GM23338 (cell line): ENCODE data around the gene CHMP5. TPM values are rescaled to one million over a fixed set of nuclear protein-coding genes. Genes with fewer than 3 reads are reported as not detected.

Experiments used
- ATAC-seq: fragments of 200-7000 bp; cut with Tn5 transposase; 3 replicates; pipeline ENCODE4 v1.9.1; 2020
- DNase-seq: peaks from one replicate; pipeline ENCODE4 v3.0.0-alpha.2; 2015; ENCODE audit warnings: low spot score
- H2AFZ ChIP-seq: fragments of 200-600 bp; sonication (generic); 2 replicates; pipeline ENCODE4 v1.8.0; 2016; ENCODE audit warnings: antibody characterized with exemption, mild to moderate bottlenecking, moderate library complexity
- H3F3A ChIP-seq: fragments of 200-600 bp; sonication (generic); replicated peaks from 2 replicates; pipeline ENCODE4 v1.8.0; 2017; ENCODE audit warnings: antibody characterized with exemption, mixed run types, low read depth
- H3K27ac ChIP-seq: fragments of 200-600 bp; sonication (generic); 2 replicates; pipeline ENCODE4 v1.6.1; 2016; ENCODE audit warnings: low read depth
- H3K27me3 ChIP-seq: fragments of 200-600 bp; sonication (generic); 2 replicates; pipeline ENCODE4 v1.8.0; 2016; ENCODE audit warnings: mild to moderate bottlenecking, mixed run types, moderate library complexity; ENCODE audit not compliant: insufficient read depth
- H3K36me3 ChIP-seq: fragments of 200-600 bp; sonication (generic); 2 replicates; pipeline ENCODE4 v1.8.0; 2016; ENCODE audit warnings: mild to moderate bottlenecking; ENCODE audit not compliant: insufficient read depth
- H3K4me1 ChIP-seq: fragments of 200-600 bp; sonication (generic); 2 replicates; pipeline ENCODE4 v1.8.0; 2016; ENCODE audit warnings: mild to moderate bottlenecking, moderate library complexity; ENCODE audit not compliant: insufficient read depth
- H3K4me2 ChIP-seq: fragments of 200-600 bp; sonication (generic); 2 replicates; pipeline ENCODE4 v1.7.1; 2017; ENCODE audit warnings: mixed run types
- H3K4me3 ChIP-seq: fragments of 200-600 bp; sonication (generic); 2 replicates; pipeline ENCODE4 v1.6.1; 2016; ENCODE audit warnings: mixed run types
- H3K79me2 ChIP-seq: fragments of 200-600 bp; sonication (generic); replicated peaks from 2 replicates; pipeline ENCODE4 v1.8.0; 2017; ENCODE audit warnings: mild to moderate bottlenecking; ENCODE audit not compliant: insufficient read depth
- H3K9me2 ChIP-seq: fragments of 200-600 bp; sonication (generic); 2 replicates; pipeline ENCODE4 v1.8.0; 2017; ENCODE audit not compliant: insufficient read depth
- H4K20me1 ChIP-seq: fragments of 200-600 bp; sonication (generic); replicated peaks from 2 replicates; pipeline ENCODE4 v1.8.0; 2017; ENCODE audit warnings: mild to moderate bottlenecking; ENCODE audit not compliant: insufficient read depth
- H3K27ac Mint-ChIP-seq: 2 replicates; pipeline ENCODE4 v1.8.0; 2020; ENCODE audit warnings: inconsistent platforms, mild to moderate bottlenecking, moderate library complexity, mixed read lengths
- H3K27me3 Mint-ChIP-seq: 3 replicates; pipeline ENCODE4 v1.8.0; 2022; ENCODE audit warnings: low read depth, mild to moderate bottlenecking, moderate library complexity, mixed read lengths, inconsistent platforms; ENCODE audit not compliant: insufficient read depth, poor library complexity
- H3K36me3 Mint-ChIP-seq: 3 replicates; pipeline ENCODE4 v1.8.0; 2021; ENCODE audit warnings: low read depth, mild to moderate bottlenecking, inconsistent platforms, moderate library complexity, mixed read lengths
- H3K4me1 Mint-ChIP-seq: 3 replicates; pipeline ENCODE4 v1.8.0; 2020; ENCODE audit warnings: mild to moderate bottlenecking, inconsistent platforms, mixed read lengths
- H3K4me3 Mint-ChIP-seq: 3 replicates; pipeline ENCODE4 v1.8.0; 2021; ENCODE audit warnings: moderate library complexity, mild to moderate bottlenecking, inconsistent platforms, mixed read lengths
- H3K9me3 Mint-ChIP-seq: 3 replicates; pipeline ENCODE4 v1.8.0; 2020; ENCODE audit warnings: moderate library complexity, mild to moderate bottlenecking, inconsistent platforms, mixed read lengths
- CREB1 ChIP-seq: fragments of 250-450 bp; sonication (Bioruptor Pico); IDR thresholded peaks from 2 replicates; pipeline ENCODE4 v1.5.0; 2020; ENCODE audit warnings: low read depth, mild to moderate bottlenecking, moderate library complexity
- EZH2 ChIP-seq: fragments of 200-600 bp; sonication (generic); IDR thresholded peaks from one replicate; pipeline ENCODE4 v1.8.0; 2017; ENCODE audit warnings: antibody characterized with exemption, mild to moderate bottlenecking, low read depth; ENCODE audit not compliant: unreplicated experiment
- EZH2phosphoT487 ChIP-seq: fragments of 200-600 bp; sonication (generic); IDR thresholded peaks from one replicate; pipeline ENCODE4 v1.8.1; 2018; ENCODE audit warnings: antibody characterized with exemption; ENCODE audit not compliant: unreplicated experiment
- NANOG ChIP-seq: IDR thresholded peaks from 2 replicates; pipeline ENCODE4 v1.6.1; 2016; ENCODE audit warnings: antibody characterized with exemption, borderline replicate concordance
- ZNF114 ChIP-seq: fragments of 250-450 bp; sonication (Bioruptor Pico); IDR thresholded peaks from 2 replicates; pipeline ENCODE4 v1.5.0; 2020; ENCODE audit warnings: mild to moderate bottlenecking, moderate library complexity
- ZNF331 ChIP-seq: fragments of 250-450 bp; sonication (Bioruptor Pico); IDR thresholded peaks from 2 replicates; pipeline ENCODE4 v1.5.0; 2020; ENCODE audit warnings: low read depth, mild to moderate bottlenecking, moderate library complexity
- polyA plus RNA-seq: library from polyadenylated mRNA; unstranded; fragments of >200 nt; fragmentation: Nextera tagmentation; extraction: Ambion mirVana; gene quantifications from 2 replicates; pipeline ENCODE4 v1.2.1, GENCODE V29; 2016
- total RNA-seq: library from RNA; depleted of rRNA; stranded (reverse); fragments of >200 nt; shearing (Covaris generic); gene quantifications from 2 replicates; pipeline ENCODE4 v1.2.3, GENCODE V29; 2014
- TF ChIP-seq, protein P1 (sequence below), 2 experiments: fragments of 200-600 bp in 1 of 2; sonication (generic) in 1 of 2; conservative IDR thresholded peaks; 2 replicates each; pipeline versions ENCODE4 v1.5.1 to v1.6.1; 2016 to 2017; ENCODE audit warnings: antibody characterized with exemption in 2 of 2, low read depth in 2 of 2, mild to moderate bottlenecking in 2 of 2, moderate library complexity in 1 of 2
- TF ChIP-seq, protein P2 (sequence below): fragments of 250-450 bp; sonication (Bioruptor Pico); IDR thresholded peaks from 2 replicates; pipeline ENCODE4 v1.5.0; 2020; ENCODE audit warnings: mild to moderate bottlenecking, moderate library complexity
- TF ChIP-seq, protein P3 (sequence below): IDR thresholded peaks from one replicate; pipeline ENCODE4 v1.6.1; 2018; ENCODE audit warnings: antibody characterized with exemption; ENCODE audit not compliant: unreplicated experiment
- TF ChIP-seq, protein P4 (sequence below): IDR thresholded peaks from 2 replicates; pipeline ENCODE4 v1.6.1; 2016; ENCODE audit warnings: antibody characterized with exemption

Gene CHMP5
- total and polyA plus RNA-seq, 2 experiments from 2014 or later, result 30.9 to 77.8 TPM

DNA sequence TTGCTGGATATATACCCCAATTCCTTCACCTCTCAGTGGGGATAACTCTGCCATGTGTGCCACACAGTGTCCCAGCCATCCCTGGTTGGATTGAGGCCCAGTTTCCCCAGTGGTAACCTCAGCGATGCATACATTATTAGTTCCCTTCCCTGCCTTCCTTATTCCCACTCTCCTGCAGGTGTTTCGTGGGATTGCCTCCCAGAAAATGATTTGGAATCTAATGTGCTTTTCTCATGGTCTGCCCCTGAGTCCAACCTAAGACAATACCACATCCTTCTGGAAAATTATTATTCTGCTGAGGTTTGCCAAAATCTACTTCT is 33.3 kb upstream of the CHMP5 start:
- Histone ChIP-seq H3K27ac (no peak overlapping the region), H4K20me1 (no peaks in the 10 kb centered on the region), H3K79me2 (no peaks in the 10 kb centered on the region), H3F3A (no peaks in the 10 kb centered on the region), H3K36me3 (no peaks in the 10 kb centered on the region), H3K9me2 (no peaks in the 10 kb centered on the region), H3K4me3 (no peak overlapping the region), H3K4me1 (no peaks in the 10 kb centered on the region), H3K4me2 (no peak overlapping the region), H2AFZ (no peak overlapping the region), H3K27me3 (no peaks in the 10 kb centered on the region)
- Mint-ChIP-seq H3K27me3 (peaks cover 9% of the 10 kb centered on the region), H3K4me1 (peaks cover 6% of the 10 kb centered on the region; the same call in 1 of the 3 replicates), H3K9me3 (no peaks in the 10 kb centered on the region; the same call in 2 of the 3 replicates), H3K36me3 (no peaks in the 10 kb centered on the region), H3K27ac (no peak overlapping the region), H3K4me3 (no peak overlapping the region)
- TF ChIP-seq ZNF331 (CRISPR knock-in tag) (no peak), EZH2 (no peak), CREB1 (CRISPR knock-in tag) (no peak)
- TF ChIP-seq, protein P1, sequence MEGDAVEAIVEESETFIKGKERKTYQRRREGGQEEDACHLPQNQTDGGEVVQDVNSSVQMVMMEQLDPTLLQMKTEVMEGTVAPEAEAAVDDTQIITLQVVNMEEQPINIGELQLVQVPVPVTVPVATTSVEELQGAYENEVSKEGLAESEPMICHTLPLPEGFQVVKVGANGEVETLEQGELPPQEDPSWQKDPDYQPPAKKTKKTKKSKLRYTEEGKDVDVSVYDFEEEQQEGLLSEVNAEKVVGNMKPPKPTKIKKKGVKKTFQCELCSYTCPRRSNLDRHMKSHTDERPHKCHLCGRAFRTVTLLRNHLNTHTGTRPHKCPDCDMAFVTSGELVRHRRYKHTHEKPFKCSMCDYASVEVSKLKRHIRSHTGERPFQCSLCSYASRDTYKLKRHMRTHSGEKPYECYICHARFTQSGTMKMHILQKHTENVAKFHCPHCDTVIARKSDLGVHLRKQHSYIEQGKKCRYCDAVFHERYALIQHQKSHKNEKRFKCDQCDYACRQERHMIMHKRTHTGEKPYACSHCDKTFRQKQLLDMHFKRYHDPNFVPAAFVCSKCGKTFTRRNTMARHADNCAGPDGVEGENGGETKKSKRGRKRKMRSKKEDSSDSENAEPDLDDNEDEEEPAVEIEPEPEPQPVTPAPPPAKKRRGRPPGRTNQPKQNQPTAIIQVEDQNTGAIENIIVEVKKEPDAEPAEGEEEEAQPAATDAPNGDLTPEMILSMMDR (conservative IDR thresholded peaks at IDR 0.05; ENCODE audit: low read depth in 2 of 2), result no peak
- ATAC-seq (no peak), DNase-seq (no peak)

DNA sequence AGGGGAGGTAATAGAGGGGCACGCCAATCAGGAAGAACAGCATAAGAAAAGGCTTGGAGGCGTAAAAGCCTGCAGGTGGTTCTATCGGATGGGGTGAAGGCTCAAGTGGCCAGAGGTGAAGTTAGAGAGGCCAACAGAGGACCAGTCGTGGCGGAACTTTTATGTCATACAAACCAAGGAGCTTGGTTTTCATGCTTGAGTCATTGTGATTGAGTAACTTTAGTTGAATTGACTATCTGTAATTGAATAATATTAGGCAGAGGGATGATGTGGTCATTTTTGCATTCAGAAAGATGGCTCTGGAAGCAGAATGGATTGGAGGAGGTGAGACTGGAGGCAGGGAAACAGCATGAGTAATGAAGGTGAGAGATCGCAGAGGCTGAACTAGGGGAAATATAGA is 32.0 kb upstream of the CHMP5 start:
- DNase-seq (no peak), ATAC-seq (no peak)
- H3K4me1 ChIP-seq, result no peaks in the 10 kb centered on the region
- no peaks in the 10 kb centered on the region for H4K20me1 ChIP-seq
- no peaks in the 10 kb centered on the region for H3K36me3 ChIP-seq
- Mint-ChIP-seq H3K27ac (no peak overlapping the region), H3K27me3 (peaks cover 10% of the 10 kb centered on the region), H3K4me1 (peaks cover 6% of the 10 kb centered on the region; the same call in 1 of the 3 replicates), H3K4me3 (no peak overlapping the region), H3K9me3 (no peaks in the 10 kb centered on the region; the same call in 2 of the 3 replicates), H3K36me3 (no peaks in the 10 kb centered on the region)
- H3K4me3 ChIP-seq, result no peak overlapping the region
- H3K27ac ChIP-seq, result no peak overlapping the region
- H3F3A ChIP-seq, result no peaks in the 10 kb centered on the region
- H2AFZ ChIP-seq, result no peak overlapping the region
- H3K27me3 ChIP-seq, result no peaks in the 10 kb centered on the region
- H3K9me2 ChIP-seq, result no peaks in the 10 kb centered on the region
- H3K79me2 ChIP-seq, result no peaks in the 10 kb centered on the region
- no peak overlapping the region for H3K4me2 ChIP-seq
- TF ChIP-seq ZNF114 (CRISPR knock-in tag), result no peak
- TF ChIP-seq, protein P2, sequence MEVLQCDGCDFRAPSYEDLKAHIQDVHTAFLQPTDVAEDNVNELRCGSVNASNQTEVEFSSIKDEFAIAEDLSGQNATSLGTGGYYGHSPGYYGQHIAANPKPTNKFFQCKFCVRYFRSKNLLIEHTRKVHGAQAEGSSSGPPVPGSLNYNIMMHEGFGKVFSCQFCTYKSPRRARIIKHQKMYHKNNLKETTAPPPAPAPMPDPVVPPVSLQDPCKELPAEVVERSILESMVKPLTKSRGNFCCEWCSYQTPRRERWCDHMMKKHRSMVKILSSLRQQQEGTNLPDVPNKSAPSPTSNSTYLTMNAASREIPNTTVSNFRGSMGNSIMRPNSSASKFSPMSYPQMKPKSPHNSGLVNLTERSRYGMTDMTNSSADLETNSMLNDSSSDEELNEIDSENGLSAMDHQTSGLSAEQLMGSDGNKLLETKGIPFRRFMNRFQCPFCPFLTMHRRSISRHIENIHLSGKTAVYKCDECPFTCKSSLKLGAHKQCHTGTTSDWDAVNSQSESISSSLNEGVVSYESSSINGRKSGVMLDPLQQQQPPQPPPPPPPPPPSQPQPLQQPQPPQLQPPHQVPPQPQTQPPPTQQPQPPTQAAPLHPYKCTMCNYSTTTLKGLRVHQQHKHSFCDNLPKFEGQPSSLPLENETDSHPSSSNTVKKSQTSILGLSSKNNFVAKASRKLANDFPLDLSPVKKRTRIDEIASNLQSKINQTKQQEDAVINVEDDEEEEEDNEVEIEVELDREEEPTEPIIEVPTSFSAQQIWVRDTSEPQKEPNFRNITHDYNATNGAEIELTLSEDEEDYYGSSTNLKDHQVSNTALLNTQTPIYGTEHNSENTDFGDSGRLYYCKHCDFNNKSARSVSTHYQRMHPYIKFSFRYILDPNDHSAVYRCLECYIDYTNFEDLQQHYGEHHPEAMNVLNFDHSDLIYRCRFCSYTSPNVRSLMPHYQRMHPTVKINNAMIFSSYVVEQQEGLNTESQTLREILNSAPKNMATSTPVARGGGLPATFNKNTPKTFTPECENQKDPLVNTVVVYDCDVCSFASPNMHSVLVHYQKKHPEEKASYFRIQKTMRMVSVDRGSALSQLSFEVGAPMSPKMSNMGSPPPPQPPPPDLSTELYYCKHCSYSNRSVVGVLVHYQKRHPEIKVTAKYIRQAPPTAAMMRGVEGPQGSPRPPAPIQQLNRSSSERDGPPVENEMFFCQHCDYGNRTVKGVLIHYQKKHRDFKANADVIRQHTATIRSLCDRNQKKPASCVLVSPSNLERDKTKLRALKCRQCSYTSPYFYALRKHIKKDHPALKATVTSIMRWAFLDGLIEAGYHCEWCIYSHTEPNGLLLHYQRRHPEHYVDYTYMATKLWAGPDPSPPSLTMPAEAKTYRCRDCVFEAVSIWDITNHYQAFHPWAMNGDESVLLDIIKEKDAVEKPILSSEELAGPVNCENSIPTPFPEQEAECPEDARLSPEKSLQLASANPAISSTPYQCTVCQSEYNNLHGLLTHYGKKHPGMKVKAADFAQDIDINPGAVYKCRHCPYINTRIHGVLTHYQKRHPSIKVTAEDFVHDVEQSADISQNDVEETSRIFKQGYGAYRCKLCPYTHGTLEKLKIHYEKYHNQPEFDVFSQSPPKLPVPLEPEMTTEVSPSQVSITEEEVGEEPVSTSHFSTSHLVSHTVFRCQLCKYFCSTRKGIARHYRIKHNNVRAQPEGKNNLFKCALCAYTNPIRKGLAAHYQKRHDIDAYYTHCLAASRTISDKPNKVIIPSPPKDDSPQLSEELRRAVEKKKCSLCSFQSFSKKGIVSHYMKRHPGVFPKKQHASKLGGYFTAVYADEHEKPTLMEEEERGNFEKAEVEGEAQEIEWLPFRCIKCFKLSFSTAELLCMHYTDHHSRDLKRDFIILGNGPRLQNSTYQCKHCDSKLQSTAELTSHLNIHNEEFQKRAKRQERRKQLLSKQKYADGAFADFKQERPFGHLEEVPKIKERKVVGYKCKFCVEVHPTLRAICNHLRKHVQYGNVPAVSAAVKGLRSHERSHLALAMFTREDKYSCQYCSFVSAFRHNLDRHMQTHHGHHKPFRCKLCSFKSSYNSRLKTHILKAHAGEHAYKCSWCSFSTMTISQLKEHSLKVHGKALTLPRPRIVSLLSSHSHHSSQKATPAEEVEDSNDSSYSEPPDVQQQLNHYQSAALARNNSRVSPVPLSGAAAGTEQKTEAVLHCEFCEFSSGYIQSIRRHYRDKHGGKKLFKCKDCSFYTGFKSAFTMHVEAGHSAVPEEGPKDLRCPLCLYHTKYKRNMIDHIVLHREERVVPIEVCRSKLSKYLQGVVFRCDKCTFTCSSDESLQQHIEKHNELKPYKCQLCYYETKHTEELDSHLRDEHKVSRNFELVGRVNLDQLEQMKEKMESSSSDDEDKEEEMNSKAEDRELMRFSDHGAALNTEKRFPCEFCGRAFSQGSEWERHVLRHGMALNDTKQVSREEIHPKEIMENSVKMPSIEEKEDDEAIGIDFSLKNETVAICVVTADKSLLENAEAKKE (CRISPR knock-in tag), result no peak
- no peak for TF ChIP-seq EZH2phosphoT487
- TF ChIP-seq CREB1 (CRISPR knock-in tag), result no peak
- TF ChIP-seq, protein P3, sequence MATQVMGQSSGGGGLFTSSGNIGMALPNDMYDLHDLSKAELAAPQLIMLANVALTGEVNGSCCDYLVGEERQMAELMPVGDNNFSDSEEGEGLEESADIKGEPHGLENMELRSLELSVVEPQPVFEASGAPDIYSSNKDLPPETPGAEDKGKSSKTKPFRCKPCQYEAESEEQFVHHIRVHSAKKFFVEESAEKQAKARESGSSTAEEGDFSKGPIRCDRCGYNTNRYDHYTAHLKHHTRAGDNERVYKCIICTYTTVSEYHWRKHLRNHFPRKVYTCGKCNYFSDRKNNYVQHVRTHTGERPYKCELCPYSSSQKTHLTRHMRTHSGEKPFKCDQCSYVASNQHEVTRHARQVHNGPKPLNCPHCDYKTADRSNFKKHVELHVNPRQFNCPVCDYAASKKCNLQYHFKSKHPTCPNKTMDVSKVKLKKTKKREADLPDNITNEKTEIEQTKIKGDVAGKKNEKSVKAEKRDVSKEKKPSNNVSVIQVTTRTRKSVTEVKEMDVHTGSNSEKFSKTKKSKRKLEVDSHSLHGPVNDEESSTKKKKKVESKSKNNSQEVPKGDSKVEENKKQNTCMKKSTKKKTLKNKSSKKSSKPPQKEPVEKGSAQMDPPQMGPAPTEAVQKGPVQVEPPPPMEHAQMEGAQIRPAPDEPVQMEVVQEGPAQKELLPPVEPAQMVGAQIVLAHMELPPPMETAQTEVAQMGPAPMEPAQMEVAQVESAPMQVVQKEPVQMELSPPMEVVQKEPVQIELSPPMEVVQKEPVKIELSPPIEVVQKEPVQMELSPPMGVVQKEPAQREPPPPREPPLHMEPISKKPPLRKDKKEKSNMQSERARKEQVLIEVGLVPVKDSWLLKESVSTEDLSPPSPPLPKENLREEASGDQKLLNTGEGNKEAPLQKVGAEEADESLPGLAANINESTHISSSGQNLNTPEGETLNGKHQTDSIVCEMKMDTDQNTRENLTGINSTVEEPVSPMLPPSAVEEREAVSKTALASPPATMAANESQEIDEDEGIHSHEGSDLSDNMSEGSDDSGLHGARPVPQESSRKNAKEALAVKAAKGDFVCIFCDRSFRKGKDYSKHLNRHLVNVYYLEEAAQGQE, result no peak
- TF ChIP-seq ZNF331 (CRISPR knock-in tag), result no peak
- TF ChIP-seq, protein P4, sequence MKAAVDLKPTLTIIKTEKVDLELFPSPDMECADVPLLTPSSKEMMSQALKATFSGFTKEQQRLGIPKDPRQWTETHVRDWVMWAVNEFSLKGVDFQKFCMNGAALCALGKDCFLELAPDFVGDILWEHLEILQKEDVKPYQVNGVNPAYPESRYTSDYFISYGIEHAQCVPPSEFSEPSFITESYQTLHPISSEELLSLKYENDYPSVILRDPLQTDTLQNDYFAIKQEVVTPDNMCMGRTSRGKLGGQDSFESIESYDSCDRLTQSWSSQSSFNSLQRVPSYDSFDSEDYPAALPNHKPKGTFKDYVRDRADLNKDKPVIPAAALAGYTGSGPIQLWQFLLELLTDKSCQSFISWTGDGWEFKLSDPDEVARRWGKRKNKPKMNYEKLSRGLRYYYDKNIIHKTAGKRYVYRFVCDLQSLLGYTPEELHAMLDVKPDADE, result no peak
- TF ChIP-seq NANOG, result no peak
